Suprapubic skin (tissue), 4 donors: ENCODE measurements around the gene PDGFRA. TPM values are rescaled to one million over a fixed set of nuclear protein-coding genes. Genes with fewer than 3 reads are reported as not detected.
"Not testable (repeated sequence)": the region's sequence is repeated elsewhere in the genome, so short reads cannot be mapped to it uniquely, and the experiment has no call there.

Experiments used
- DNase-seq, 2 donors: peaks; one replicate each; pipeline ENCODE4 v3.0.0-alpha.2; 2019; ENCODE audit warnings: low spot score in 2 of 2
- H3K27ac ChIP-seq: fragments of 200-600 bp; sonication (generic); one replicate; pipeline ENCODE4 v1.5.1; 2019
- H3K27me3 ChIP-seq: fragments of 200-600 bp; sonication (generic); one replicate; pipeline ENCODE4 v1.5.1; 2019
- H3K36me3 ChIP-seq: fragments of 200-600 bp; sonication (generic); one replicate; pipeline ENCODE4 v1.5.1; 2019
- H3K4me1 ChIP-seq: fragments of 200-600 bp; sonication (generic); one replicate; pipeline ENCODE4 v1.5.1; 2019
- H3K4me3 ChIP-seq: fragments of 200-600 bp; sonication (generic); one replicate; pipeline ENCODE4 v1.5.1; 2019; ENCODE audit warnings: mild to moderate bottlenecking
- H3K9me3 ChIP-seq: fragments of 200-600 bp; sonication (generic); one replicate; pipeline ENCODE4 v1.5.1; 2019
- CTCF ChIP-seq, 2 donors: fragments of 200-600 bp in 1 of 2; fragments of 450-650 bp in 1 of 2; sonication (generic) in 1 of 2; IDR thresholded peaks; one replicate each; pipeline ENCODE4 v1.5.1; 2016 to 2019; ENCODE audit warnings: antibody characterized with exemption in 2 of 2, mild to moderate bottlenecking in 1 of 2, moderate library complexity in 1 of 2
- EP300 ChIP-seq: sonication (generic); formaldehyde crosslinking; IDR thresholded peaks from one replicate; pipeline ENCODE4 v1.6.1; 2017; ENCODE audit warnings: antibody characterized with exemption
- POLR2A ChIP-seq, 2 donors: fragments of 450-650 bp; IDR thresholded peaks; one replicate each; pipeline ENCODE4 v1.6.1; 2017; ENCODE audit warnings: antibody characterized with exemption in 2 of 2, mild to moderate bottlenecking in 2 of 2, moderate library complexity in 2 of 2
- POLR2AphosphoS5 ChIP-seq, 3 donors: sonication (generic); formaldehyde crosslinking; IDR thresholded peaks; one replicate each; pipeline ENCODE4 v1.6.1; 2017; ENCODE audit warnings: antibody characterized with exemption in 3 of 3
- WGBS: methylation state at CpG from one replicate; pipeline ENCODE4 v1.1.5; 2018; 5-methylcytosine and 5-hydroxymethylcytosine counted together
- total RNA-seq, 4 donors: library from RNA; depleted of rRNA; stranded (reverse); fragments of >200 nt; gene quantifications; one replicate each; pipeline ENCODE4 v1.1.0, GENCODE V29; 2016

PDGFRA gene
- total RNA-seq, 4 donors from 2014 or later, result 14.6 to 25.1 (median 17.1) TPM

DNA sequence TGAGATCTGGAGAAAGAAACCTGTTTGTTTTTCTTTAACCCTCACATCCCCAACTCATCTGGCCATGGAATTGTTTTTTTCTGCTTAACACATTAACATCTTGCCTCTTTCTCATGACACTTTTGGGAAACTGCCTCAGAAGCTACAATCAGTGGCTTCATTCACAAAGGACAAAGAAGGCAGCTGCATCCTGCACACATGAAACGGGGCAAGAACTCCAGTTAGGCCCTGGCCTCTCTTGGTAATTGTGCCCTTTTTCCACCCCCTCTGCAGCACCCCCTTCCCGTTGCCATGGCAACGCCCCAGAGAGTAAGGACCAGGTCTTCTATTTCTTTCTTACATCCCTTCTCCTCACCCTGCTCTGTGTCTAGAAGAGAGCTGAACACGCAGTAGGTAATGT lies 103.4 kb downstream of the PDGFRA start:
- Histone ChIP-seq H3K4me3 (no peak overlapping the region), H3K27me3 (no peaks in the 10 kb centered on the region), H3K9me3 (no peaks in the 10 kb centered on the region), H3K36me3 (no peaks in the 10 kb centered on the region), H3K4me1 (no peaks in the 10 kb centered on the region), H3K27ac (no peak overlapping the region)
- DNase-seq, result no peak
- 89% methylated on average over 4 of the region's 4 CpGs for WGBS
- TF ChIP-seq EP300, result no peak
- TF ChIP-seq POLR2A (IDR thresholded peaks at IDR 0.05), result no peak
- no peak for TF ChIP-seq CTCF (IDR thresholded peaks at IDR 0.05)
- TF ChIP-seq POLR2AphosphoS5 (IDR thresholded peaks at IDR 0.05), result no peak

DNA sequence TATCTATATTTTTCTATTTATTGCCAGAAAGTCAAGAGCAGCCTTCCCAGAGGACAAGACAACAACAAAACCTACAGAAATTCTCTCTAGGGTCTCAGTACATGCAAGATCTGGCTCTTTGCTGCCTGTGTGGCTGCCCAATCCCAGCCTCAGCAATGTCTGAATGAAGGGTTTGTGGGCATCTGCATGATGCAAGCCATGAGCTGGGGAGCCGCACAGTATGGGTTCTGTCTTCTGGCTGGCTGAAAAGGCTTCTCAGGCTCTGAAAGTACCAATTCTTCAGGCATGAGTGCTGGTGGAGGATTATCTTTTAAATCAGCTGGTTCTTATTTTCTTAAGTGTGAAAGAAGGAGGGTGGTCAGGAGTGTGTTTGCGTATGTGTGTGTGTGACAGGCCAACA lies 104.6 kb downstream of the PDGFRA start:
- DNase-seq, result no peak
- no peak for TF ChIP-seq EP300
- no peak for TF ChIP-seq POLR2AphosphoS5 (IDR thresholded peaks at IDR 0.05)
- no peak for TF ChIP-seq CTCF (IDR thresholded peaks at IDR 0.05)
- TF ChIP-seq POLR2A (IDR thresholded peaks at IDR 0.05), result no peak

DNA sequence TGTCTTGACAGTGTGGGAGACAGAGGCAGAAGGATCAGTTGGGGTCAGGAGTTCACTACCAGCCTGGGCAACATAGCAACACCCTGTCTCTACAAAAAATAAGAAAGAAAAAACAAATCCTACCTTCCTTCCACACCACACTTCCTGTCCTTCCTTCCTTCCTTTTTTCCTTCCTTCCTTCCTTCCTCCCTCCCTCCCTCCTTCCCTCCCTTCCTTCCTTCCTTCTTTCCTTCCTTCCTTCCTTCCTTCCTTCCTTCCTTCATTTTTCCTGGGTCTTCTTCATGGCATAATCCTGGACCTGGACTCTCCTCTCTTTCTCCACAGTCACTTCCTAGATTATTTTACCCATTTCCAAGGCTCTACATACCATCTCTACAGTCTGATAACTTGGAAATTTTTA lies 105.7 kb downstream of the PDGFRA start:
- H3K27me3 ChIP-seq, H3K4me3 ChIP-seq, DNase-seq, H3K36me3 ChIP-seq, H3K4me1 ChIP-seq, H3K27ac ChIP-seq, H3K9me3 ChIP-seq: not testable (repeated sequence)

More for the DNA sequence above, 104.6 kb downstream of the PDGFRA start:
- Histone ChIP-seq H3K4me3 (no peak overlapping the region), H3K27ac (no peak overlapping the region), H3K27me3 (no peaks in the 10 kb centered on the region), H3K36me3 (no peaks in the 10 kb centered on the region), H3K9me3 (no peaks in the 10 kb centered on the region), H3K4me1 (no peaks in the 10 kb centered on the region)
- WGBS, result 90% methylated on average over 2 of the region's 2 CpGs

DNA sequence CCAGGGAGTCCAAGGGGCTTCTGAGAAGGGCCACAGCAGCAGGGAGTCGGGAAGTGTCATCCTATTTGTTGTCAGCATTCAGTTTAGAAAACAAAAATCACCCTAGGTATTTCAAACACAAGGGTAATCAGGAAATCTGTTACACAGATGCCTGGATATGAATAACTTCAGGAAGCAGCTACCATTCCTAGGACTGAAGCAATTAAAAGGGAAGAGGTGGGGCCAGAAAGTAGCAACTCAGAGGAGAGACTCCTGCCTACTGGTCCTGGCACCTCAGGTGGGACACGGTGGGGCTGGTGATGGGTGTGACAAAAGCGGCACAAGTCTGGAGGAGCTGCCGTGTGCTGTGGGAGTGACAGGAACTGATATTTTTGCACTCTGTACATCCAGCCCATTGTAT lies 107.9 kb downstream of the PDGFRA start:
- Histone ChIP-seq H3K27me3 (no peaks in the 10 kb centered on the region), H3K4me3 (no peak overlapping the region), H3K9me3 (no peaks in the 10 kb centered on the region), H3K36me3 (no peaks in the 10 kb centered on the region), H3K27ac (no peak overlapping the region), H3K4me1 (no peaks in the 10 kb centered on the region)
- WGBS, result 71% methylated on average over 4 of the region's 4 CpGs
- no peak for DNase-seq
- TF ChIP-seq CTCF (IDR thresholded peaks at IDR 0.05) (no peak), POLR2AphosphoS5 (IDR thresholded peaks at IDR 0.05) (no peak)

GRCh38 chr4:54342067-54342466 lies 113.0 kb downstream of the PDGFRA start:
- H3K36me3 ChIP-seq, H3K9me3 ChIP-seq, H3K27me3 ChIP-seq, DNase-seq, H3K4me3 ChIP-seq, H3K4me1 ChIP-seq, H3K27ac ChIP-seq: not testable (repeated sequence)
- 64% methylated on average over 3 of the region's 3 CpGs for WGBS

Other genes starting within 250 kb of the PDGFRA start
- 10 to 100 TPM; 33.3 to 60.3 (median 41.1) TPM for gene CHIC2, start 164.7 kb upstream of the PDGFRA start, total RNA-seq
- gene GSX2, start 129.1 kb upstream of the PDGFRA start, total RNA-seq, result under 1 TPM in 1 of 4 donors, not detected in 3; 0.53 TPM